Measurements from ENCODE around the gene SIGLECL1. TPM values are rescaled to one million over a fixed set of nuclear protein-coding genes. Genes with fewer than 3 reads are reported as not detected.

Gene SIGLECL1
- total RNA-seq, 3 donors from 2014 or later = not detected

DNA sequence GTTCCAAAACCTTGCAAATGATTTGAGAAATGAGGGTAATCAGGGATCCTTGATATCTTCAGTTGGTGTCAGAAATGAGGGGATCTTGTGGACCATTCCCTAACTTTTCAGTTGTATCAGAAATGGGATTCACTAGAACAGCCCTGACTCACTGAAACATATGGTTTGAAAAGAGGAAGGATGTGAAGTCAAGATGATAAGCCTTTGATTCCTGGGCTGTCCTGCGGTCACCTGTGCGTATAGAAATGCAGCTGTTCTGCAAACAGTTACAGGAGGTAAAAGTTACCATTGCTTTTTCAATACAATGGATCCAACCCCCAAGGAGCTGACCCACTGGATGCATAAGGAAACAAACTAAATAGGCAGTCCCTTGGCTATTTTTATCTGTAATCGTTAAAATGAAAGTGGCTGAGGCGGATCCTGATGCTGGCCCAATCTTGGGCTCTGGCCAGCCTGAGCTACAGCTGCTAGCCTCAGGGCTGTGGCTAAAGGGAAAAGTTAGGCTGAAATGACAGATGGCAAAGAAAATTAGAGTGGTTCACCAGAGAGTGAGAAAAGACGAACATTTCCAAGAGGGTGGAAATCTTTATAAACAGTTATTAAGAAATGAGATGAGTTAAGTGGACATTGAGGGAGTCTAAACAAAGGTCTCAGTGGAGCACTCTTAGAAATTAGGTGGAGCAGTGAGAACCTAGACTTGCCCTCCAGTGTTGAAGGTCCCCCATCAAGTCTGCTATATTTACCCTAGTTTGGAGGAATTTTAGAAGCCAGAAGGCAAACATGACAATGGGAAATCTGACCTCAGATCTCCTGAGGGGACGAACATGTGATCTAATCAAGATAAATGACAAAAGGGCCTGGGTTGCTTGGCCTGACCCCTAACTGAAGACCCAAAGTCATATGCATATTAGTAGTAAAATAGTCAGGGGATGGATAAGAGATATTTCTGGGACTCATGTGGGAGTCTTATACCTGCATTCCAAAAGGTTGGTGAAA lies 7.6 kb downstream of the SIGLECL1 start:
- intact Hi-C loops (cut with DNase I; ENCODE audit: low total_unique reads) = no loop called here
- no peak for TF ChIP-seq POLR2AphosphoS5 (IDR thresholded peaks at IDR 0.05)
- TF ChIP-seq, protein P1, sequence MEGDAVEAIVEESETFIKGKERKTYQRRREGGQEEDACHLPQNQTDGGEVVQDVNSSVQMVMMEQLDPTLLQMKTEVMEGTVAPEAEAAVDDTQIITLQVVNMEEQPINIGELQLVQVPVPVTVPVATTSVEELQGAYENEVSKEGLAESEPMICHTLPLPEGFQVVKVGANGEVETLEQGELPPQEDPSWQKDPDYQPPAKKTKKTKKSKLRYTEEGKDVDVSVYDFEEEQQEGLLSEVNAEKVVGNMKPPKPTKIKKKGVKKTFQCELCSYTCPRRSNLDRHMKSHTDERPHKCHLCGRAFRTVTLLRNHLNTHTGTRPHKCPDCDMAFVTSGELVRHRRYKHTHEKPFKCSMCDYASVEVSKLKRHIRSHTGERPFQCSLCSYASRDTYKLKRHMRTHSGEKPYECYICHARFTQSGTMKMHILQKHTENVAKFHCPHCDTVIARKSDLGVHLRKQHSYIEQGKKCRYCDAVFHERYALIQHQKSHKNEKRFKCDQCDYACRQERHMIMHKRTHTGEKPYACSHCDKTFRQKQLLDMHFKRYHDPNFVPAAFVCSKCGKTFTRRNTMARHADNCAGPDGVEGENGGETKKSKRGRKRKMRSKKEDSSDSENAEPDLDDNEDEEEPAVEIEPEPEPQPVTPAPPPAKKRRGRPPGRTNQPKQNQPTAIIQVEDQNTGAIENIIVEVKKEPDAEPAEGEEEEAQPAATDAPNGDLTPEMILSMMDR (IDR thresholded peaks at IDR 0.05) = no peak
- TF ChIP-seq POLR2A (IDR thresholded peaks at IDR 0.05) = no peak
- H3K4me3 ChIP-seq = no peak overlapping the region

DNA sequence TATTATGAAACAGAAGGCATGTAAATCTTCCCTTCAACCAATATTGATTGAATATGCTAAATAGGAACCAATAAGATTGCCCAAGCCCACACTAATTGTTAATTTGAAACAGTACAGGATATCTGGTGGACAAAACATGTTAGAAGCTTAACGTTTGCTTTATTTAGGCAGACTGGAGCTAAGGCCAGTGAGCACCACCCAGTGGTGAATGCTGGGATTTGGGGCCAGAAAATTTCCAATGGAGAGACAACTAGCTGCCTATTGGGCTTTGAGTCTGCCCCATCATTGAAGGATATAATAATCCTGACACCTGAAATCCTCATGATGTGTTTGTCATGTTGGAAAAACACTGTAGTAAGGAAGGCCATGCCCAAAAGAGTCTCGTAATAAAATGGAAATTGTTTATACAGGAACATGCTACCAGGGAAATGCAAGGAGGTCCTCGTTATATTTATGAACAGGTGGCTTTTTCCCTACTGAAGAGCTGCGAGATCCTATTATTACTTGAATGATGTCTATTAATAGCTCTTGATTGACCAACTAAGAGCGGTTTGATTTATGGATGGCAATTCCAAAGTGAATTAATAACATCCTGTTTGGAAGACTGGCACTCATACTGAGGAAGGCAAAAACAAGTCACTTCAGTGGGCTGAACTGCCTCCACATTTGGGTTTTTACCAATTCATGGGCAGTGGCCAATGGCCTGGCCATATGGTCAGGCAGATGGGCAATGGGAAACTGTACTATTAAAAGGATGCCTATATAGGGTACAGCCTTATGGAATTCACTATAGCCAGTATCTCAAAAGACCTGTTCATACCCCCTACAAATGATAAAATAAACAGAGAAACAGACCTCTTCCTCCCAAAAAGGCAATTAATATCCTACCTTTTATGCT lies 8.7 kb downstream of the SIGLECL1 start:
- H3K27ac ChIP-seq = no peak overlapping the region
- peaks cover 0 to 11% of the 10 kb centered on the region in 2 donors for H3K27me3 ChIP-seq
- no peak overlapping the region for H3K4me3 ChIP-seq
- intact Hi-C loops (cut with DNase I; ENCODE audit: low total_unique reads) = no loop called here
- H3K36me3 ChIP-seq = no peaks in the 10 kb centered on the region
- no peaks in the 10 kb centered on the region for H3K9me3 ChIP-seq
- TF ChIP-seq, protein P1 (IDR thresholded peaks at IDR 0.05) = peak in 2 of 3 donors; percentile 23 to 39
- no peak for TF ChIP-seq POLR2AphosphoS5 (IDR thresholded peaks at IDR 0.05)
- H3K4me1 ChIP-seq = no peaks in the 10 kb centered on the region
- DNase-seq (ENCODE audit: low spot score in 2 of 2) = no peak

More for the DNA sequence above, 7.6 kb downstream of the SIGLECL1 start:
- no peaks in the 10 kb centered on the region for H3K36me3 ChIP-seq
- H3K27me3 ChIP-seq = peaks cover 0 to 7% of the 10 kb centered on the region in 2 donors
- H3K27ac ChIP-seq = no peak overlapping the region
- no peak for DNase-seq (ENCODE audit: low spot score in 2 of 2)
- no peaks in the 10 kb centered on the region for H3K9me3 ChIP-seq
- no peaks in the 10 kb centered on the region for H3K4me1 ChIP-seq

DNA sequence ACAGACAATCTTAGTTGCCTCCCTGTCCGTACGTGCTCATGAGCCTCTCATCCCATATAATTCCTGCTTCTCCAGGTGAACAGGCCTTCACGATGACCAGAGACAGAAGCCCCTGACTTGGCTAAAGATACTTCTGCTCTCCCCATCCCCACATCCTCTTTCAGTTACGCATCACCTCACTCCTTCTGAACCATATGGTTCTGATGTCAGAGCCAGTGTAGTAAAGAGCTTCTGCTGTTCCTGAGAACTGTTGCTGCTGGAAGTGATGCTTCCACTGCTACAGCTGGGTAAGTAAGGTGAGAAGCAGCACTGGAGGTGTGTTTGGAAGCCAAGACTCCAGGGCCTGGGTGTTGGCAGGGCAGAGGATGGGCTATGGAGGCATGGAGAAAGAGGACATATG lies 12.9 kb downstream of the SIGLECL1 start:
- Histone ChIP-seq H3K27me3 (peaks cover 0 to 15% of the 10 kb centered on the region in 2 donors), H3K9me3 (no peaks in the 10 kb centered on the region), H3K27ac (no peak overlapping the region), H3K36me3 (no peaks in the 10 kb centered on the region), H3K4me1 (no peaks in the 10 kb centered on the region), H3K4me3 (no peak overlapping the region)
- TF ChIP-seq, protein P1 (IDR thresholded peaks at IDR 0.05) = no peak
- TF ChIP-seq POLR2AphosphoS5 (IDR thresholded peaks at IDR 0.05) (no peak), POLR2A (IDR thresholded peaks at IDR 0.05) (no peak)
- intact Hi-C loops (cut with DNase I; ENCODE audit: low total_unique reads) = no loop called here
- no peak for DNase-seq (ENCODE audit: low spot score in 2 of 2)

DNA sequence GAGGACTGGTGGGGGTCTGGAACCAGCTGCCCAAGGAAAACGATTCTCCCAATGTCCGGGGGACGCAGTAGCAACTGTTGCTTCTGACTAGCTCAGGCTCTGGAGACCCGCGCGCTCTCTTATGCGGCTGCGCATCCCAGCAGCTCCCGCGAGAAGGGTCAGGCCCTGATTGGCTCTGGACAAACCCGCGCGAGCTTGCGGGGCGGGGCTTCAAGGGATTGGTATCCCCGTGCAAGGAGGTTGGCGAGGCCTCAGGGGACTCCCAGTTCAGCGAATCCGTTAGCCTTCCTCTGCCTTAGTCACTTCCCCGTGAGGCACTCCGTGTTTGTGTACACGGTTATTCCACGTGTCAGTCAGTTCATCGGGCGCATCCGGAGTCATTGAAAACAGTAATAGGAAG lies 20.2 kb downstream of the SIGLECL1 start:
- no peak overlapping the region for H3K27ac ChIP-seq
- H3K36me3 ChIP-seq = no peaks in the 10 kb centered on the region
- no peaks in the 10 kb centered on the region for H3K27me3 ChIP-seq
- no peaks in the 10 kb centered on the region for H3K4me1 ChIP-seq
- DNase-seq (ENCODE audit: low spot score in 2 of 2) = no peak
- no peaks in the 10 kb centered on the region for H3K9me3 ChIP-seq
- no peak for TF ChIP-seq POLR2AphosphoS5 (IDR thresholded peaks at IDR 0.05)
- TF ChIP-seq POLR2A (IDR thresholded peaks at IDR 0.05) = no peak
- H3K4me3 ChIP-seq = no peak overlapping the region
- intact Hi-C loops (cut with DNase I; ENCODE audit: low total_unique reads) = no loop called here

DNA sequence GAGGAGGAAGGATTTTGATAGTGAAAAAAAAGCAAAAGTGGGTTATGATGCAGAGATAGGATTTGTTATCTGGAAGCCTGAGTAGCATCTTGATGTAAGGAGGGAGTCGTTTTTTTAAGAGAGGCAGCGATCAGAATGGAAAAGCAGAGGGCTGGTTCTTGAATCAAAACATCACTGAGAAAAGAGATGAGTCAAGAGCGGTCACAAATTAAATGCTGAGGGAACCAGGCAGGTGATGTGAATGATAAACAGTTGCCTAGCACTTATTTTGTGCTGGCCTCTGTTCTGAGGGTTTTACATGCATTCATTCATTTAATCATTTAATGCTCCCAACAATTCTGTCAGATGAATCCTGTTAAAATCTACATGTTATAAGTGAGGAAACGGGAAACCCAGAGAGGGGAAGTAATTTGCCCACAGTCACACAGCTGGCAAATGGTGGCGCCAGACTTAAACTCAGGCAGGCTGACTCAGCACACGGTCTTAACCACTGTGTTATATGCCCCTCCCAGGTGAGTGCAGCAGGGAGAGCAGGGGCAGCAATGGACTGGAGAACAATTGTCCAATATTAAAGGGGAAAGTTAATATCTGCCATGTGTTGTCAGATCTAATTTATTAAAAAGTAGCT lies 21.4 kb downstream of the SIGLECL1 start:
- H3K27me3 ChIP-seq = no peaks in the 10 kb centered on the region
- H3K9me3 ChIP-seq = no peaks in the 10 kb centered on the region
- no peak overlapping the region for H3K27ac ChIP-seq
- no peaks in the 10 kb centered on the region for H3K36me3 ChIP-seq
- no peaks in the 10 kb centered on the region for H3K4me1 ChIP-seq
- H3K4me3 ChIP-seq = no peak overlapping the region
- no peak for DNase-seq (ENCODE audit: low spot score in 2 of 2)
- TF ChIP-seq, protein P1 (IDR thresholded peaks at IDR 0.05) = no peak
- TF ChIP-seq POLR2A (IDR thresholded peaks at IDR 0.05) (no peak), POLR2AphosphoS5 (IDR thresholded peaks at IDR 0.05) (no peak)
- intact Hi-C loops (cut with DNase I; ENCODE audit: low total_unique reads) = no loop called here
